ENCODE measurements around the gene WDFY4.

The WDFY4 gene

GRCh38 chr10:48777110-48777509, 92.4 kb downstream of the WDFY4 start:
- Histone ChIP-seq H3K27ac (no peak overlapping the region), H3K27me3 (ENCODE audit: insufficient read depth, low read depth, severe bottlenecking) (peaks cover 7% of the 10 kb centered on the region), H3K9me3 (ENCODE audit: severe bottlenecking) (no peaks in the 10 kb centered on the region), H3K4me3 (ENCODE audit: low read depth, low read length) (no peak overlapping the region), H3K36me3 (no peaks in the 10 kb centered on the region)
- TF ChIP-seq CTCF (IDR thresholded peaks at IDR 0.05; ENCODE audit: low read depth, low read length) = no peak
- no peak for DNase-seq

GRCh38 chr10:48778193-48778857, 93.7 kb downstream of the WDFY4 start:
- Histone ChIP-seq H3K27ac (no peak overlapping the region), H3K4me3 (ENCODE audit: low read depth, low read length) (no peak overlapping the region), H3K36me3 (no peaks in the 10 kb centered on the region), H3K9me3 (ENCODE audit: severe bottlenecking) (no peaks in the 10 kb centered on the region), H3K27me3 (ENCODE audit: insufficient read depth, low read depth, severe bottlenecking) (peaks cover 7% of the 10 kb centered on the region)
- TF ChIP-seq CTCF (IDR thresholded peaks at IDR 0.05; ENCODE audit: low read depth, low read length) = no peak
- no peak for DNase-seq

- Histone ChIP-seq H3K36me3 (no peaks in the 10 kb centered on the region), H3K9me3 (ENCODE audit: severe bottlenecking) (no peaks in the 10 kb centered on the region), H3K27me3 (ENCODE audit: insufficient read depth, low read depth, severe bottlenecking) (peaks cover 7% of the 10 kb centered on the region)
Measured at GRCh38 chr10:48779077-48779476, 94.4 kb downstream of the WDFY4 start.

GRCh38 chr10:48779546-48780152, 95.0 kb downstream of the WDFY4 start:
- Histone ChIP-seq H3K9me3 (ENCODE audit: severe bottlenecking) (no peaks in the 10 kb centered on the region), H3K27me3 (ENCODE audit: insufficient read depth, low read depth, severe bottlenecking) (peaks cover 7% of the 10 kb centered on the region), H3K36me3 (no peaks in the 10 kb centered on the region), H3K27ac (no peak overlapping the region), H3K4me3 (ENCODE audit: low read depth, low read length) (no peak overlapping the region)
- DNase-seq = no peak
- TF ChIP-seq CTCF (IDR thresholded peaks at IDR 0.05; ENCODE audit: low read depth, low read length) = no peak

More at GRCh38 chr10:48779077-48779476, 94.4 kb downstream of the WDFY4 start:
- TF ChIP-seq CTCF (IDR thresholded peaks at IDR 0.05; ENCODE audit: low read depth, low read length) = no peak
- no peak overlapping the region for H3K4me3 ChIP-seq (ENCODE audit: low read depth, low read length)
- H3K27ac ChIP-seq = no peak overlapping the region
- DNase-seq = no peak

GRCh38 chr10:48780341-48780740, 95.7 kb downstream of the WDFY4 start:
- no peak for TF ChIP-seq CTCF (IDR thresholded peaks at IDR 0.05; ENCODE audit: low read depth, low read length)
- Histone ChIP-seq H3K9me3 (ENCODE audit: severe bottlenecking) (no peaks in the 10 kb centered on the region), H3K27me3 (ENCODE audit: insufficient read depth, low read depth, severe bottlenecking) (peaks cover 7% of the 10 kb centered on the region), H3K36me3 (no peaks in the 10 kb centered on the region), H3K27ac (no peak overlapping the region), H3K4me3 (ENCODE audit: low read depth, low read length) (no peak overlapping the region)
- no peak for DNase-seq
